ENCODE results near the gene PCDH15.

PCDH15 gene

GRCh38 chr10:53836638-53837037 is 964.4 kb downstream of the PCDH15 start:
- DNase-seq (ENCODE audit: low spot score in 2 of 2) = no peak
- Histone ChIP-seq H3K27me3 (ENCODE audit: low read depth) (no peaks in the 10 kb centered on the region), H3K36me3 (replicated peaks) (no peaks in the 10 kb centered on the region), H3K9me3 (no peaks in the 10 kb centered on the region), H3K4me3 (no peak overlapping the region), H3K4me1 (no peaks in the 10 kb centered on the region)
- in situ Hi-C loops (cut with MboI; ENCODE audit: low sequenced_read_pairs) = no loop called here

DNA sequence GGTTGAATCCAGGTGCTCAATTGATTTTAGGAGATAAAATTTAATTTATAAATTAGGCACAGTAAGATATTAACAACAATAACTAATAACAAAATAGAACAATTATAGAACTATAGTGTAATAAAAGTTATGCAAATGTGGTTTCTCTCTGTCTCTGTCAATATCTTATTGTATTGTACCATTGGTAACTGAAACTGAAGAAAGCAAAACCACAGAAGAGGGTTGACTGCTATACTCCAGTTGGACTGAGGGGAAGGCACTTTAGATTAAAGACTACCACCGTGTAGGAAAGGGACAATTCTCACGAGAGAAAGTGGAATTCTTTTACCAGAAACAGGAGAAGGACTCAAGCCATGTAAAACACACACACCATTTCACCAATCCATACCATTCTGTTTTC is 967.1 kb downstream of the PCDH15 start:
- in situ Hi-C loops (cut with MboI; ENCODE audit: low sequenced_read_pairs) = no loop called here
- H3K4me3 ChIP-seq = no peak overlapping the region
- no peaks in the 10 kb centered on the region for H3K36me3 ChIP-seq (replicated peaks)
- H3K9me3 ChIP-seq = no peaks in the 10 kb centered on the region
- no peak for DNase-seq (ENCODE audit: low spot score in 2 of 2)
- no peaks in the 10 kb centered on the region for H3K4me1 ChIP-seq
- no peaks in the 10 kb centered on the region for H3K27me3 ChIP-seq (ENCODE audit: low read depth)

DNA sequence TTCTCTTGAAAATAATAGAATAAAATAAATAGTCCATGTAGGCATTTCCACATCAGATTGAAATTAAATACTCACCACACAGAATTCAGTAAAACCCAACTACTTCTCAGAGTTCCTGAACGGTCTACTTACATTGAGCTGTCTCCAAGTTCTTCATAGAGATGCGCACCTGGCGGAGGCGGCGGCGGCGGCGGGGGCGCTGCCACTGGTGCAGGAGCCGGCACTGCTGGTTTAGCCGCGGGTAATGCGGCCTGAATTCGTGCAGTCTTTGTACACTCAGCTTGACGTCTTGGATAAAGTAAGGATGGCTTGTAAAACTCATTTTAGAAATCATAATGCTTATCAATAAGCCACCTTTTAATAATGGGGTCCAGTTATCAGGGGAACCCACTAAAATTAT is 973.8 kb downstream of the PCDH15 start:
- Histone ChIP-seq H3K27me3 (ENCODE audit: low read depth) (no peaks in the 10 kb centered on the region), H3K9me3 (no peaks in the 10 kb centered on the region), H3K36me3 (replicated peaks) (no peaks in the 10 kb centered on the region), H3K4me1 (no peaks in the 10 kb centered on the region), H3K4me3 (no peak overlapping the region)
- no peak for DNase-seq (ENCODE audit: low spot score in 2 of 2)
- in situ Hi-C loops (cut with MboI; ENCODE audit: low sequenced_read_pairs) = no loop called here

- Histone ChIP-seq H3K9me3 (no peaks in the 10 kb centered on the region), H3K27me3 (ENCODE audit: low read depth) (no peaks in the 10 kb centered on the region; the same call in 1 of the 2 replicates), H3K36me3 (replicated peaks) (no peaks in the 10 kb centered on the region), H3K4me3 (no peak overlapping the region), H3K4me1 (no peaks in the 10 kb centered on the region)
- in situ Hi-C loops (cut with MboI; ENCODE audit: low sequenced_read_pairs) = no loop called here
- peak in 1 of 2 experiments; percentile 7 for DNase-seq (ENCODE audit: low spot score in 2 of 2)
Measured at GRCh38 chr10:53808677-53809372, 992.2 kb downstream of the PCDH15 start.

DNA sequence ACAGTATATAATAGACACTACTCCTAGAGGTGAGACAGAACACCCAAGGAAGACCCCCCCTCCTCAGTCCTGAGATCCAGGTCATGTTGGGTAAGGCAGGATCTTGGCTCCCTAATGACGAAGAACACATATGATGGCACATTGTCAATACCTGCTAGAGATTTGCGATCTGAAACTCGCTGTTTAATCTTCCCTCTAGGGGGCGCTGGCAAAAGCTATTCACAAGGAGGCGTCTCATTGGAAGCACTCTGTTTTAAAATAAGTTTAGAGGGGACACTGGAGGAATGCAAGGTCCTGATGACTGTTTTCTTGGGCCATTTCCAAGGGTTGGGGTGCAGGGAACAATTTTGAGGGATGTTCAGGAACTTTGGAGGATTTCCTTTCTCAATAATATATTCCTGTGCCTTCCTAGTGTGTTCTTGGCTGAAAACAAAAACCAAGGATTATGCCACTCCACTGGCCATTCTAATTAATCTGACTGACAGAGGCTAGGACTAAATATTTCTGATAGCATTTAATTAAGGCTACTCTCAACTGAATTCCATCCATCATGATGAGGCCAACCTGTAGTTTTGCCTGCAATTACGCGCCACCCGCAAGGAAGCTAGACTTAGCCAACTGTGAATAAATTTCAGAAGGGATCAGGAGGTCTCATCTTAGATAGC is 1014.7 kb downstream of the PCDH15 start:
- in situ Hi-C loops (cut with MboI; ENCODE audit: low sequenced_read_pairs) = no loop called here
- H3K4me3 ChIP-seq = no peak overlapping the region
- H3K4me1 ChIP-seq = no peaks in the 10 kb centered on the region
- H3K36me3 ChIP-seq (replicated peaks) = no peaks in the 10 kb centered on the region
- no peaks in the 10 kb centered on the region for H3K27me3 ChIP-seq (ENCODE audit: low read depth)
- H3K9me3 ChIP-seq = no peaks in the 10 kb centered on the region
- DNase-seq (ENCODE audit: low spot score in 2 of 2) = peak in 1 of 2 experiments; percentile 57

GRCh38 chr10:53771701-53772100 is 1029.3 kb downstream of the PCDH15 start:
- Histone ChIP-seq H3K9me3 (no peaks in the 10 kb centered on the region), H3K27me3 (ENCODE audit: low read depth) (no peaks in the 10 kb centered on the region), H3K4me3 (no peak overlapping the region), H3K36me3 (replicated peaks) (no peaks in the 10 kb centered on the region), H3K4me1 (no peaks in the 10 kb centered on the region)
- in situ Hi-C loops (cut with MboI; ENCODE audit: low sequenced_read_pairs) = no loop called here
- DNase-seq (ENCODE audit: low spot score in 2 of 2) = no peak

GRCh38 chr10:53770903-53771302 is 1030.1 kb downstream of the PCDH15 start:
- Histone ChIP-seq H3K9me3 (no peaks in the 10 kb centered on the region), H3K4me3 (no peak overlapping the region), H3K36me3 (replicated peaks) (no peaks in the 10 kb centered on the region), H3K27me3 (ENCODE audit: low read depth) (no peaks in the 10 kb centered on the region), H3K4me1 (no peaks in the 10 kb centered on the region)
- in situ Hi-C loops (cut with MboI; ENCODE audit: low sequenced_read_pairs) = no loop called here
- no peak for DNase-seq (ENCODE audit: low spot score in 2 of 2)

DNA sequence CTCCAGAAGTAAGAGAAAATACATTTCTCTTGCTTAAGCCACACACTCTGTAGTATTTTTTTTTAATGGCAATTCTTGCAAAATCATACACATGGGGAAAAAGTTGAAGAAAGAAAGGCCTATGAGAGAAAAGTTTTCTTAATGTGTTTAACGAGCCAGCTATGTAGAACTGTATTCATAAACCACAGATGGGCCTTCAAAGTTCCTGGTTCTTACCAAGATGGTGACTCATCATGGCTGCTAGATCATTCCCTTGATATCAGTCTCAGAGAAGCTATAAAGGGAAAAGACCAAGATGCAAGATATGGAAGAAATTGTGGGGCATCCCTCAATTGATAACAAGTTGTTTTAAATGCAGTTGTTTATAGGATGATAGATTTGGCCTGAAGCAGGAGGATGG is 1035.7 kb downstream of the PCDH15 start:
- no peak for DNase-seq (ENCODE audit: low spot score in 2 of 2)

GRCh38 chr10:53754596-53755250 is 1046.3 kb downstream of the PCDH15 start:
- H3K36me3 ChIP-seq (replicated peaks) = no peaks in the 10 kb centered on the region

More for the DNA sequence above, 1035.7 kb downstream of the PCDH15 start:
- Histone ChIP-seq H3K4me1 (no peaks in the 10 kb centered on the region), H3K9me3 (no peaks in the 10 kb centered on the region), H3K36me3 (replicated peaks) (no peaks in the 10 kb centered on the region), H3K27me3 (ENCODE audit: low read depth) (no peaks in the 10 kb centered on the region), H3K4me3 (no peak overlapping the region)
- in situ Hi-C loops (cut with MboI; ENCODE audit: low sequenced_read_pairs) = no loop called here

More at GRCh38 chr10:53754596-53755250, 1046.3 kb downstream of the PCDH15 start:
- in situ Hi-C loops (cut with MboI; ENCODE audit: low sequenced_read_pairs) = no loop called here
- Histone ChIP-seq H3K9me3 (no peaks in the 10 kb centered on the region), H3K4me1 (no peaks in the 10 kb centered on the region), H3K27me3 (ENCODE audit: low read depth) (no peaks in the 10 kb centered on the region), H3K4me3 (no peak overlapping the region)
- peak in 1 of 2 experiments; percentile 12 for DNase-seq (ENCODE audit: low spot score in 2 of 2)

All from HAP-1 (cell line).